HG03060 (cell line): ENCODE measurements around the gene REG3A.

Source experiments
- ATAC-seq: cut with Tn5 transposase; IDR thresholded peaks from one replicate; pipeline ENCODE4 v1.9.1; 2021; ENCODE audit warnings: low read depth, moderate number of reproducible peaks; ENCODE audit not compliant: unreplicated experiment

REG3A gene

GRCh38 chr2:79124907-79125720 lies 34.4 kb downstream of the REG3A start:
- ATAC-seq = no peak

- no peak for ATAC-seq
Observed at GRCh38 chr2:79122676-79123075, 36.9 kb downstream of the REG3A start.

GRCh38 chr2:79120194-79120713 lies 39.3 kb downstream of the REG3A start, which contains the start of gene REG1A:
TSS of gene REG1A (plus strand) at chr2:79120488. CDS start at chr2:79120862, 374 bp downstream.
- no peak for ATAC-seq

- no peak for ATAC-seq
Observed at GRCh38 chr2:79116997-79117928, 42.3 kb downstream of the REG3A start.

- ATAC-seq = no peak
Observed at GRCh38 chr2:79114797-79115494, 44.6 kb downstream of the REG3A start.

- ATAC-seq = no peak
Observed at GRCh38 chr2:79112269-79112668, 47.3 kb downstream of the REG3A start.
